Frontal cortex (tissue), 4 donors: ENCODE measurements around the gene HCFC1. TPM values are rescaled to one million over a fixed set of nuclear protein-coding genes. Genes with fewer than 3 reads are reported as not detected.
A peak's percentile ranks its signal among the peaks of the same experiment; 100 is the strongest.

Experiments
- DNase-seq, 2 donors: peaks; one replicate each; pipeline ENCODE4 v3.0.0; 2012; ENCODE audit warnings: low spot score in 2 of 2
- FAIRE-seq: peaks from 2 replicates; lab custom pipeline; 2012; peaks lifted over from hg19 to GRCh38; lab: Jason Lieb, UNC
- total RNA-seq: library from RNA; depleted of rRNA; stranded (reverse); fragments of >200 nt; gene quantifications from one replicate; pipeline ENCODE4 v1.2.3, GENCODE V29; 2014
- donor health status: control.
- donor health status: control.
- donor health status: control.

HCFC1 gene
- total RNA-seq, 1 donor from 2014 or later, result 9.4 TPM

DNA sequence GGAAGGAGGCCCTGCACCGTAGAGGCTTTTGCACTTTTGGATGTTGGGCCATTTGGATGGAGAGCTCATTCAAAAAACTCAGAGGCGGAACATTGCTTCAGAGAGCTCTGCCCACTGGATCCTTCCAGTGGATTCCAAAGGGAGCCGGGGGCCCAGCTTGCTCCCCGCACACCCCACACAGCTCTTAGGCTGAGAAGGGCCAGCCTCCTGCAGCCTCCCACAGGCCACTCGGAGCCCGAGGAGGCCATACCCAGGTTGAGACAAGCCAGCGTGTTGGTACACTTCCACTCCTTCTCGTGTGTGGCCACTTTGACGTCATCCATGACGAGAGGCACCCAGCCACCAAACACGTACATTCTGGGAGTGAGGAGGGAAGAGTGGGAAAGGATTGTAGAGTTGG lies 10.3 kb downstream of the HCFC1 start:
- DNase-seq (no peak), FAIRE-seq (no peak)

DNA sequence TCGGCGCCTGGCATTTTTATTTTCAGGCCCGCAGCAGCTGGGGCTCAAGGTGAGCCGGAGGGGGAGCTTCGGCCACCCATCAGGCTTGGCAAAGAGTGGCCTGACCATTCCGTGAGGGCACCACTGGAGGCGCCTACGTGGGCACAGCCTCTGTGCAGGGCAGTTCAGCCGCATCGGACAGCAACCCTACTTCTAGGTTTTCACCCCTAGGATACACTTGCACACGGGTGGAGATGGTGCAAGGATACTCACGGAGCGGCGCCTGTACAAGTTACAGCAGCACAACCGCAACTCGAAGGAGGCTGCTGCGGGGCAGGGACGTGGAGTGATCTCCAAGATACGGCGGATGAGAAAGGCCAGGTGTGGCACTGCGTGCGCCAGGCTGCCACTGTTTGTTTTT lies 10.8 kb downstream of the HCFC1 start:
- FAIRE-seq (no peak), DNase-seq (no peak)

DNA sequence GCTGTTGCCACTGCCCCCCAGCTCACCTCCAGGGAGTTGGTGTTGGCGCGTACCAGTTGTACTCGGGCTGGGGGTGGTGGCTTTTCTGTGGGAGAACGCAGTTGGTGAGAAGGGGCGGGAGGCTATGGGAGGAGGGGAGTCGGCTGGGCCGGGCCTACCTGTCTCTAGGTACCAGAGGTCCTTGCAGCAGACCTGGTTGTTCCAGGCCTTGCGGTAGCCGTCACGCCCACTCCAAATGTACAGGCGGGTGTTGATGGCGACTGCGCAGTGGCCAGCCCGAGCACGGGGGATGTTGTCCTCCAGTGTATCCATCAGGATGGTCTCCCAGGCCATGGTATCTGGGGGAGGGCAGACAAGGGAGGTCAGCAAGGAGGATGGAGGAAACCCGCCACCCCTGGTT lies 11.5 kb downstream of the HCFC1 start:
- no peak for FAIRE-seq
- no peak for DNase-seq

DNA sequence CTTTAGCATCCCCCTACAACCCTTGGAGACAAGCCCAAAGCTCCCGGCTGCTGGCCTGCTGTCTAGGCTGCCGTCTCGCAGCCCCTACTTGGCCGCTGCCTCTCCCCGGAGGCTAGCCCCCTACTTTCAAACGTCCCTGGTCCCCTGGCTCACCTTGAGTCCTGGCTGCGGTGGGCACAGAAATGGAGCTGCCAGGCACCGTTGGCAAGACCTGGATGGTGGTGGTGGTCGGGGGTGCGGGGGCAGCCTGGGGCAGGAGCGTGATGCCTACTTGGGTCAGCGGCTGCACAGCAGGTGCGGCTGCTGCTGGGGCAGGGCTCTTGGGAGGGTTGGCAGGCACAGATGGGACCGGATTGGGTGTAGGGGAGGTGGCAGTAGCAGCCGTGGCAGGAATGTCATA lies 12.0 kb downstream of the HCFC1 start:
- FAIRE-seq, result no peak

DNA sequence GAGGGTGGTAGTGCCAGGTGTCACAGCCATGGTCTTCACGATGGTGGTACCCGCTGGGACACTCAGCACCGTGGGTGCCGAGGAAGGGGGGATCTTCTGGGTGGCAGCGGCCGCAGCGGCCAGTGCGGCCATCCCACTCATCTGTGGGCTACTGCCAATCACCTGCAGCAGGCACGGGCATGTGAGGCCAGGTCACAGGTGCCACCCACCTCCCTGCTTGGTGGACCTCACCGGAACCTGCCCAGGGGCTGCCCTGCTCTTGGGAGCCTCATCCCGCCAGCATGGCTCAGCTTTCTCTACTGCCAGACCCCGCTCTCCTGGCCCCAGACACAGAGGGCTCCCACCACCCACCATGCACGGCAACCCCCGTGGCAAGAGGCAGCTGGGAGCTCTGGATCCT lies 13.0 kb downstream of the HCFC1 start:
- DNase-seq, result no peak
- no peak for FAIRE-seq

More for the DNA sequence above, 12.0 kb downstream of the HCFC1 start:
- DNase-seq, result no peak

DNA sequence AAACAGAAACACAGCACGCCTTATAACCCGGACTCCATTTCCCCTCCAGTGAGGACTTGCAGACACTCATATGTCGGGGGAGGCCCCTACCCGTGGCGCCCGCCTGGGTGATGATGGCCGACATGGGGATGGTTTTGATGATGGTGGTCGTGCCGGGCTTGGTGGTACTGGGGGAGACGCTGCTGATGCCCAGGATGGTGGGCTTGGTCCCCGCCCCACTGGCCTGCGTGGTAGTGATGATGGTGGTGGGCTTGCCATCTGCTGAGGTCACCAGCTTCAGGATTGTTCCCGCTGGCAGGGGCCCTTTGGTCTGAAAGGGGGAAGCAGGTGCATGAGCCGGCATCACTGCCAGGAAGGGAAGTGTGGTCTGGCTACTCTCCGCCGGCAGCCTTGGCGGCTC lies 14.4 kb downstream of the HCFC1 start:
- DNase-seq (no peak), FAIRE-seq (no peak)

DNA sequence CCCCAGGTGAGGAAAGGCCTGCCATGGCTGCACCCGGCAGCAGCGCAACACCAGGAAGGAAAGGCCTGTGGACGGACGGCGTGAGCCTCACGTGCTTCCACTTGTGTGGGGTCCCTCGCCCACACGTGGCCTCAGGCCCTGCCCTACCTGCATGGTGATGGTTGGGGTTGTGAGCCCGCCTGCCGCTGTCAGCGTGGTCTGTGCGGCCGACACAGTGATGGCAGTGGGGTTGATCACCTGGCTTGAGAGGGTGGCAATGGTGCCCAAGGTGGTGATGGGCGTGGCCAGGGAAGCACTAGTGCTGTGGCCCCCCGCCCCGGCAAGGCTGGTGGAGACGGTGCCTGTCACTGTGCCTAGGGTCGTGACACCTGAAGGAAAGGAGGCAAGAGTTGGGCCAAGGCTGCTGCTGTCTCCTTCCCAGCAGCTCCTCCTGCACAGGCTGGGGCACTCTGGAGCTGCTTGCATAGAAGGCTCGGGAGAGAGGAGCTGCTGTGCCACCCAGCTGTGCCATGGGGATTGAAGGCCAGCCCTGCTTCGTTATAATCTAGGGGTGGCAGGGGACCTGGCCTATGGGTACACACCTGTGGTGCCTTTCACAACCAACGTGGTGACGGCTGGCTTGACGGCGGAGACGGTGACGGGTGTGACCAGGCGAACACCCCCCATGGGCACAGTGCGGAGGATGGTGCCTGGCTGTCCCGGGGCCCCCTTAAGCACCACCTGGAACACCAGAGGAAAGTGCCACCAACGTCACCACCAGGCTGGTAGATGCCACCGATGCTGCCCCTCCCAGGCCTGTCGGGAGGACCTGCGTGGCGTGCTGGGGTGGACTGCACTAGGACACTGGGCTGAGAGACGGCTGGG lies 15.3 kb downstream of the HCFC1 start:
- DNase-seq, result no peak

DNA sequence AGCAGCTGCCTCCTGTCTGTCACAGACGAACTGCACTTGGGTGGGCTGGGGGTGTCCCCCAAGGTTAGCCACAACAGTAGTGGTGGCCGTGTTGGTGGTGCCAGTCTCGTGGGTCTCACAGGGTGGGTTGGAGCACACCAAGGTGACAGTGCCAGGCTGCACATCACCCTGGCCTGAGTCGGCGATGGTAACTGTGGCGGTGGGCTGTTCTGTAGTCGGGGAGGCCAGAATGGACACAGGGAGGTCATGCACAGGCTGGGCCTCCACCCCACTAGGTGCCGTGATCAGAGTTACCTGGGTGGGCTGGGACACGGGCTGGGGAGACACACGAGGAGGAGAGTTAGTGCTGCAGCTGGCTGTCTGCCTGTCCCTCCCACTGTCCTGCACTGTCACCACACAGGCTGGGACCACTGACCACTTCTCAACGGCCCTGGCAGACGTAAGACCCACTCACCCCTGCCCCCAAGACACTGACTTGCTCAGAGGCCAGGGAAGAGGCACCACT lies 16.3 kb downstream of the HCFC1 start:
- FAIRE-seq, result no peak
- no peak for DNase-seq

More for the DNA sequence above, 15.3 kb downstream of the HCFC1 start:
- no peak for FAIRE-seq

DNA sequence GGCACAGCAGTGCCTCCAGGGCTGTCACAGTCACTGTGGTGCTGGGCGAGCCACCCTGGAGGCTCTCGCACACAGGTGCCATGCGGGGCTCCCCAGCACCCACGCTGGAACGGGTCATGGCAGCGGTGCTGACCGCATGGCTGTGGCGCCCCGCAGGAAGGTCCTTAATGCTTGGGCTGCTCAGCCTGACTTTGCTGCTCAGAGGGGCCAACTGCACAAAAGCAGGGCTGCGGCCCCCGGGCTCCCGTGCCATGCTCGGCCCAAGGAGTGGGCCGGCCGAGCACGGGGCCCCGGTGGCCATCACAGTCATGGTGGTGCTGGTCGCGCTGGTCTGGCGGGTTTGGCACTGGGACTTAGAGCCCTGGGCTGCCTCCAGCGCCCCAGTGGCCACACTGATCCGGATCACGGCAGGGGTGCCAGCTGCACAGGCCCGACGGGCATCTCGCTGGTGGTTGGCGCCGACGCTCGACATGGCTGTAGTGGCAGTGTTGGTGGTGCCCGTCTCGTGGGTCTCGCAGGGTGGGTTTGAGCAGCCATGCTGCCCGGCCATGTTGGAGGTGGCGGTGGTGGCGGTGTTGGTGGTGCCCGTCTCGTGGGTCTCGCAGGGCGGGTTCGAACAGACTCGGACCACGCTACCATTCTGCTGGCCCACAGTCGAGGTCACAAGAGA lies 16.9 kb downstream of the HCFC1 start:
- FAIRE-seq (no peak), DNase-seq (no peak)

DNA sequence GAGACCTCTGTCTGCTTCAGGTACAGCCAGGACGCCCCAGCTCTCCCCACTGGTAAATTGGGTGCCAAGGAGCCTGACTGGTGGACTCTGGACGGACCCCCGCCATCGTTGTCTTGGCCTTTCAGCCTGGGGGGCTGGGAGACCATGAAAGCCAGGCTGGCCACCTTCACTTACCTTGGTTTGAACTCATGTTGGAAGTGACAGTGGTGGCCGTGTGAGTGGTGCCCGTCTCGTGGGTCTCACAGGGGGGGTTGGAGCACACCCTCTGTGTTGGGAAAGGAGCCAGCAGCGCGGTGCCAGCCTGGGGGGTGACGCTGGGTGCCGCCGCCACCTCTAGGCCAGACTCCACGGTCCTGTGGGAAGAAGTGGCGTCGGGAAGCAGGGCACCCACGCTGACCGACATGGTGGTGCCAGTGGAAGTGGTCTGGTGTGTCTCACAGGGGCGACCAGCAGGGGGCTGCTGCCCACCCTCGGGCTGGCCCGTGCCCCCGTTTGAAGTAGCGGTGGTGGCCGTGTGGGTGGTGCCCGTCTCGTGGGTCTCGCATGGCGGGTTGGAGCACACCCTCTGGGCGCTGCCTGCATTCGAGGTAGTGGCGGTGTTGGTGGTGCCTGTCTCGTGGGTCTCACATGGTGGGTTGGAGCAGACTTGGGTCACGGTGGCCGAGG lies 17.6 kb downstream of the HCFC1 start:
- FAIRE-seq, result no peak
- no peak for DNase-seq

DNA sequence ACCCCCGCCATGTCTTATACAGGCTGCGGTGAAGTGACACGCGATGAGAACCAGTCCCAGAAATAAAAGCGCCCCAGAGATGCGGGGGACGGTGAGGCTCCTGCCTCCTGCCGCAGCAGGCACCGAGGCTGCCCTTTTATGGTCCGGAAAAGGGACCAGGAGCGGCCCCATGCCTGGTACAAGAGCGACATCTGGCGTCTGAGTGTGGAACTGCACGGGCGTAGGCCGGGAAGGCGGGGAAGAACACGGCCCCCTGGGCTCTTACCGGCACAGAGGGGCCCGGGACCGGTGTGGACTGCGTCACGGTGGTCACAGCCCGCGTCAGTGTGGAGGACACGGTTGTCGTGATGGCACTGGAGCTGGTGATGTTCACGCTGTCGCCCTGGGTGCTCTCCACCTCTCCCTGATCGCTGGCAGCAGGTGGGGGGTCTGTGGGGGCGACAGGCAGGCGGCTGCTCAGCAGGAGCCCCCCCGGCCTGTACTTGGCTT lies 18.2 kb downstream of the HCFC1 start:
- no peak for FAIRE-seq
- DNase-seq, result peak; percentile 82 to 87

DNA sequence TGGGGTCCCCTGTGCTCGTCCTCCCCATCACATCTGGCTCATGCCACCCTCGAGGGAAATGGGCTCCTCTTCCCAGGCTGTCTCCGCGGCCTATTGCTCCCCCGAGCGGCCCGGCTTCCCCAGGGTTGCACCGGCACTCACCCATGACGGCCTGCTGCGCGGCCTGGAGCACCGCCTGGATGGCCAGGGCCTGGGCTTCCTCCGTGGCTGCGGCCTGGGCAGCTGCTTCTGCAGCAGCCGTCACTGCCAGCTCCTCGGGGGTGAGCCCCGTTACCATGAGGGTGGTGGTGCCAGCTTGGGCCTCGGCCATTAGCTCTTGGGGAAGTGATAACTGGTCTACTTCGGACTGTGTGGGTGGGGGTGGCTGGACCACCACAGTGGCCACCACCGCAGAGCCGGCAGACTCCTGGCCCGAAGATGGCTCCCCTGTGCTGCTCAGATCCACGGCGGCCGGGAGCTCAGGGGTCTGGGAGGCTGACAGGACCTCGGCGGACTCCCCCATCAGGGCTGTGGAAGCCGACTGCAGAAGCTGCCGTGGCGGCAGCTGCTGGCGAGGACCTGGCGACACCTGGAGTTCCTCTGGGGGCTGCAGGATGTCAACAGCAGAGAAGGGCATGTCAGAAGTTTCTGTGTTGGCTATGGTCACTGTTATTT lies 19.1 kb downstream of the HCFC1 start:
- DNase-seq (no peak), FAIRE-seq (no peak)

DNA sequence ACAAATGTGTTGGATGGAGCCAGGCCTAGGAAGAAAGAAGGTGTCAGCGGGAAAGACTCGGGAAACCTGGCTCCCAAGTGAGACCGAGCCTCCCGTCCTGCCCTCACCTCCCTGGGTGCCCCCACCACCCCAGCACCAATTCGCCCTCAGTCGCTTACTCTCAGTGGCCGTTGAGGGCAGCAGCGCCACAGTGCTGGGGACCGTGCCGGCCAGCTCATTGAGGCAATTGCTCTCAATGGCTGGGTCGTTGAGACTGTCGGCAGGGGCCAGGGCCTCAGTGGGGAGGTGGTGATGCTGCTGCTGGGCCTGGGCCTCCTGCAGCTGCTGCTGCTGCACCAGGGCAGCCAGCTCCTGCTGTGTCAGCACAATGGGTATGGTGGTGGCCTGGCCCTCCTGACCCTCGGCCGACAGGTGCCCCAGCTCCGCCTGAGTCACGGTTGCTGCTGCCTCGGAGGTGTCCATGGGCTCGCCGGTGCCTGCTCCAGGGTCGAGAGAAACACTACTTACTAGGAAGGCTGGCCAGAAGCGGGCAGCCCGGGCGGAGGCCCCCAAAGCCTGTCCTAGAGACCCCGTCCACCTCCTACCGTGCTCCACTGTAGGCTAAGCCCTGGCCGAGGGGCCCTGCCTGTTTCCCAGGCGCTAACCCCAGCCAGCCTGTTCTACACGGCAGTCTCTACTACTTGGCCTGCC lies 19.8 kb downstream of the HCFC1 start:
- DNase-seq, result no peak
- FAIRE-seq, result no peak

DNA sequence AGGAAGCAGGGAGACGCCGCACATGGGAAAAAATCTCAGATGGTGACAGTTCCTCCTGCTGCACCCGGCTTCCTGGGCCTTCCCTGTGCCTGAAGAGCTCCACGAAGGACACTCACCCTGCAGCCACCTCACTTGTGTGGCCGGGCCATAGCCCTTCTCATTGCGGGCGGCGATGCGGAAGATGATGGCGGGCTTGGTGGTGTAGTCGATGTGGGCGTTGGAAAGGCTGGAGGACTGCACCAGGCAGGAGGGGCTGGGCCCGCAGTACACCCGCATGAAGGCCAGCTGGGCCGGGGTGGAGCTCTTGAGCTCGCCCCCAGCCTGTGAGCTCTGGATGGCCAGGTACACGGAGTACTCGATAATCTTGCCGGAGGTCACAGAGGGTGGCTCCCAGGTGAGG lies 21.5 kb downstream of the HCFC1 start:
- no peak for DNase-seq
- no peak for FAIRE-seq

DNA sequence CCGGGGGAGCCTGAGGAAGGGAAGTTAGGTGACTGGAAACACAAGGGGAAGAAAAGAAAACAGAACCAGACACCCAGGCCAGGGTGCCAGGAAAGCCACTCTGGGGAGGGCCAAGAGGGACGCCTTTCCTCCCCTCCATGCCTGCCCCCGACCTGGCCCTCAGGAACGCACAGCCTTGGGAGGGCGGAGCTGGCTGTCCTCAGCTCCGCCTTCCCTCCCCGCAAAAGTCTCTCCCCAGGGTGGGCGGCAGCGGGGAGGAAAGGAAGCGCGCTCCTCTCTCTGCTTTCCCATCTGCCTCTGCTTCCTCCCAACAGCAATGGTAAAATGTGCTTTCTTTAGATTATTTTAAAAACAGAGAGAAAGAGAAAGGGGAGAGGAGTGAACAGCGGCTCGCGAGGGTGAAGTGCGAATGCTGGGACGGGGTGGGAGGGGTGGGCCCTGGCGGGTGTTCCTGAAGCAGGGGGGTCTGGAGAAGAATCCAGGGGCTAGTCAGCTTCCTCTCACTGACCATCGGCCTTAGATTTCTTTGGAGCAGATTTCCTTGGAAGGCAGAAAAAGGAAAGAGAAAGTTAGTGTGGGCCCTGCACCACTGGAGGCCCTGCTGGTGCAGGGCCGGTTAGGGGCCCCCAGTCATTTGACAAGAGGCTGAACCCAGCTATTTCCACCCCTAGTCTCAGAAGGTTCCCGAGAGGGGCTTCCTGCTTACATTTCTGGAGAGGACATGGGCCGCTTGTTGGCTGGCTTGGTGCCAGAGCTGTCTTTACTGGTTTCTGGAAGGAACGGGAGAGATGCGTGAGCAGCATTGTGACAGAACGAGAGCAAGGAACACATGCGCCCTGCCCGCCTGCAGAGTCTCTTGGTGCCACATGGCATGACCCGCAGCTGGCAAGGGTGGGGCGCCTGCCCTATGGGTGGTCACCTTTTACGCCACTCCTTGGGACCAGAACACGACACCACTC lies 22.5 kb downstream of the HCFC1 start:
- DNase-seq (no peak), FAIRE-seq (no peak)

DNA sequence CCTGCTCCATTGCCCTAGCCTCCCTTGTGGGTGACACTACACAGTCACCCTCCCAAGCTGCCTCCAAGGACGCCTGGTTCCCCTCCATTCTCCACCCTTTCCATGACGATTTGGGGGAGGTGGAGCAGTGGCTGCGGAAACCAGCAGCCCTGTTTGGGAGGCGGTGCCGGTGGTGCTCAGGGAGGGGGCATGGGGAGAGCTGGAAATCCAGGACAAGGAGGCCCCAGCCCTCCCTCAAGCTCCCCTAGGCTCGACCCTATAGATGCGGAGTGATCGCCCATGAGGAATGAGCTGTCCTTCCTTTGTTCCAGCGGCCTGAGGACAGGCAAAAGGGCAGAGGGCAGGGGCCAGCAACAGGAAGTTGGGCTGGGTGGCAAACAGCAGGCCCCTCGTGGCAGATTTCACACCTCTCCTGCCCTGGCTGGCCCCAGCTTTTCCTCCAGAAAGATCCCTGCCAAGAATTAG lies 23.6 kb downstream of the HCFC1 start:
- DNase-seq (no peak), FAIRE-seq (no peak)

DNA sequence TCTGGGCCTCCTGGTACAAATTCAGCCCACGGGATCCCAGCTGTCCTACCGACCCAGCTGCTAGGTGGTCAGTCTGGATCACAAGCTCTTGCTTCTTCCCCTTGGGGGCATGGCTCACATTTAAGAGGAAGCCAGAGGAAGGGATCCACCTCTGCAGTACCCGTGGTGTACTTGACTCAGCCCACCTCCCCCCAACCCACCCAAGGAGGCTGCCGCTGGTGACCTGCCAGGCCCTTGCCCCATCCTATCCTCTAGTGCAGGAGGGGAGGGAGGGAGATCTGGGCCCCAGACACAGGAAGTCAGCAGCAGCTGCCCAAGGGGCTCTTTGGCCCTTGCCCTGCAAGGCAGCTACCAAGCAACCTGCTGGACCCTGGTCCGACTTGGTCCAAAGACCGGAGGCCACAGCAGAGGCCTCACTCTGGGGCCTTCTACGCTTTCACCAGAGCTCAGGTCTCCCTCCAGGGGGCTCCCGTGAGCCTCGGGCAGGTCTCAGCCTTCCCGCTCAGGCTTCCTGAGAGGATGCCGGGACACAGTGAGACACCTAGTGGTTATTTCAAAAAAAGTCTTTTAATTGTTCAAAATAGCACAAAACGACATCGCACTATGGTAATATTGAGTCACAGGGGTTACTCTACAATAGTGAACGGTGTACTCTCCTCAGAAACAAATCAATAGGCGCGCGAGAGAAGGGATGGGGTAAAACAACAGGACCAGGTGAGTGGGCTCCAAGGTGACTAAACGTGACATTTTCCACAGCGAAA lies 24.4 kb downstream of the HCFC1 start:
- FAIRE-seq (no peak), DNase-seq (peak; percentile 67 to 70)
